PC-9 (cell line): ENCODE measurements around the gene TRIM69. TPM values are rescaled to one million over a fixed set of nuclear protein-coding genes. Genes with fewer than 3 reads are reported as not detected.

Experiments
- BruUV-seq: library from RNA; stranded (reverse); fragments of 400-500 nt; replicated peaks from 2 replicates; lab custom pipeline; 2021; lab: Mats Ljungman, UMichigan
- CTCF ChIA-PET: fragments of 300-600 bp; sonication (Branson Sonifier 250); formaldehyde crosslinking; loops from one replicate; lab custom pipeline; 2022; ENCODE audit warnings: antibody characterized with exemption; lab: Charles Lee
- POLR2A ChIA-PET: fragments of 300-600 bp; sonication (Branson Sonifier 250); formaldehyde crosslinking; loops from one replicate; lab custom pipeline; 2022; ENCODE audit warnings: antibody characterized with exemption; ENCODE audit not compliant: unreplicated experiment; lab: Charles Lee
- DNase-seq, 2 experiments: peaks; one replicate each; pipeline versions ENCODE4 v3.0.0 to v3.0.0-alpha.2; 2015 to 2022; ENCODE audit warnings: mixed read lengths in 1 of 2
- H2AFZ ChIP-seq: fragments of 200-600 bp; sonication (generic); 2 replicates; pipeline ENCODE4 v1.8.1; 2017; ENCODE audit warnings: antibody characterized with exemption
- H3F3A ChIP-seq: fragments of 200-600 bp; sonication (generic); 2 replicates; pipeline ENCODE4 v1.8.1; 2017; ENCODE audit warnings: antibody characterized with exemption, mild to moderate bottlenecking, low read depth; ENCODE audit not compliant: insufficient read depth
- H3K27ac ChIP-seq: fragments of 200-600 bp; sonication (generic); 2 replicates; pipeline ENCODE4 v1.6.1; 2016; ENCODE audit warnings: mixed run types
- H3K27me3 ChIP-seq: fragments of 200-600 bp; sonication (generic); 2 replicates; pipeline ENCODE4 v1.6.1; 2016; ENCODE audit warnings: low read depth, mixed run types; ENCODE audit not compliant: insufficient read depth
- H3K36me3 ChIP-seq: fragments of 200-600 bp; sonication (generic); 2 replicates; pipeline ENCODE4 v1.6.1; 2016; ENCODE audit warnings: low read depth, mixed run types
- H3K4me1 ChIP-seq: fragments of 200-600 bp; sonication (generic); replicated peaks from 2 replicates; pipeline ENCODE4 v1.6.1; 2016; ENCODE audit warnings: mixed run types; ENCODE audit not compliant: insufficient read depth
- H3K4me2 ChIP-seq: fragments of 200-600 bp; sonication (generic); 2 replicates; pipeline ENCODE4 v1.6.1; 2017; ENCODE audit warnings: mixed run types
- H3K4me3 ChIP-seq: fragments of 200-600 bp; sonication (generic); 2 replicates; pipeline ENCODE4 v1.6.1; 2016; ENCODE audit warnings: mixed run types
- H3K79me2 ChIP-seq: fragments of 200-600 bp; sonication (generic); 2 replicates; pipeline ENCODE4 v1.6.1; 2017; ENCODE audit warnings: low read depth, mixed run types
- H3K9me2 ChIP-seq: fragments of 200-600 bp; sonication (generic); 2 replicates; pipeline ENCODE4 v1.8.1; 2017; ENCODE audit warnings: mild to moderate bottlenecking; ENCODE audit not compliant: insufficient read depth
- H3K9me3 ChIP-seq: fragments of 200-600 bp; sonication (generic); 2 replicates; pipeline ENCODE4 v1.8.1; 2016; ENCODE audit warnings: low read depth; ENCODE audit not compliant: insufficient read depth
- H4K20me1 ChIP-seq: fragments of 200-600 bp; sonication (generic); 2 replicates; pipeline ENCODE4 v1.8.1; 2017; ENCODE audit not compliant: insufficient read depth
- CTCF ChIP-seq: fragments of 200-600 bp; sonication (generic); conservative IDR thresholded peaks from 2 replicates; pipeline ENCODE4 v1.6.1; 2017; ENCODE audit warnings: mixed run types, antibody characterized with exemption, mild to moderate bottlenecking, moderate library complexity
- EZH2 ChIP-seq: fragments of 200-600 bp; sonication (generic); IDR thresholded peaks from 2 replicates; pipeline ENCODE4 v1.8.0; 2017; ENCODE audit warnings: antibody characterized with exemption, low read depth
- intact Hi-C: fragments of 100-400 bp; cut with micrococcal nuclease; formaldehyde crosslinking; loops from one replicate; pipeline ENCODE4 v1.10.0; 2022; ENCODE audit not compliant: unreplicated experiment
- total RNA-seq: library from RNA; stranded (reverse); gene quantifications from 2 replicates; pipeline ENCODE4 v1.2.3, GENCODE V29; 2021

TRIM69 gene
- total RNA-seq, 1 experiment from 2014 or later, result 17.4 TPM

DNA sequence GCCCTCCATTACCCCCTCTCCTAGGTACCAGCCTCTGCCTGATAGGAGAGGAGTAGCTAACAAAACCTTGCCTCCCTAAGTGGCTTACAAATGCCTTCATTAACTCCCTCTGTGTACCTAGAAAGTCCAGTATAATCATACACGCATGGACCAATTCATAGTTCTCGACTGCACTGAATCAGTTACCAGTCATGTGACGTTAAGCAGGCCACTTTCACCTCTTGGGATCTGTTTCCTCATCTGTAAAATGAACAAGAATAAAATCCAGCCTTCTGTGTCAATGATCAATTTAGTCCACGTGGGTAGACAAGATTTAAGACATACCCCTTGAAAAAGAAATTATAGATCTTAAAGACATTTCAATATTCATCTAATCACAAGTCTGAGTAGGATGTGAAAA lies 72.2 kb downstream of the TRIM69 start:
- Histone ChIP-seq H3K4me2 (no peak overlapping the region), H3K36me3 (no peaks in the 10 kb centered on the region), H3K4me1 (no peaks in the 10 kb centered on the region), H3K79me2 (no peaks in the 10 kb centered on the region), H3K27me3 (no peaks in the 10 kb centered on the region), H2AFZ (no peak overlapping the region), H3K27ac (no peak overlapping the region), H3K9me2 (no peaks in the 10 kb centered on the region), H3K9me3 (no peaks in the 10 kb centered on the region), H3K4me3 (no peak overlapping the region), H3F3A (no peaks in the 10 kb centered on the region), H4K20me1 (no peaks in the 10 kb centered on the region)
- TF ChIP-seq EZH2, result no peak
- no peak for TF ChIP-seq CTCF
- POLR2A ChIA-PET, result interaction anchor here (0.6 kb wide), 1 partner anchor 667 kb away, joined by 3 read pairs; no protein-coding TSS in a partner anchor
- intact Hi-C loops, result no loop called here
- no peak for DNase-seq
- BruUV-seq, result no TSS peak
- CTCF ChIA-PET, result no interaction called here

DNA sequence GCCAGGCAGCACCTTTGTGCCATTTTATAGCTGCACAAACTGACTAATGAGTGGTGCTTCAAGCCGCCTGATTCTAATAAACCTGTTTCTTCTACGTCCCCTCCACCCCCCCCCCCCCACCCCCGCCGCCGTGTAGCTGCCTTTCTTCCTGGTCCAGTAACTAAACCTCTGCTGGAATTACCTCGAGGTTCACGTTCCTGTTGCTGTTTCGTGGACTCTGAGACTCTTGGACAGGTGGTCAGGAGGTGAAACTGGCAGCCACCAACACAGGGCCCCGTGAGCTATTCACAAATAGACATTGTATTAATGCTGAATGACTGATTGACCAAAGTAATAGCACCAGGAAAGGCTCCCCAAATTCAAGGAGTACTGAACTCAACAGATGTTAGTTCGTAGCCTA lies 73.9 kb downstream of the TRIM69 start:
- Histone ChIP-seq H3F3A (no peaks in the 10 kb centered on the region), H3K9me2 (no peaks in the 10 kb centered on the region), H2AFZ (no peak overlapping the region), H3K27me3 (no peaks in the 10 kb centered on the region), H3K4me2 (no peak overlapping the region), H3K4me1 (no peaks in the 10 kb centered on the region), H3K79me2 (no peaks in the 10 kb centered on the region), H4K20me1 (no peaks in the 10 kb centered on the region), H3K4me3 (no peak overlapping the region), H3K9me3 (no peaks in the 10 kb centered on the region), H3K36me3 (no peaks in the 10 kb centered on the region), H3K27ac (no peak overlapping the region)
- intact Hi-C loops, result no loop called here
- CTCF ChIA-PET, result no interaction called here
- no peak for DNase-seq
- no TSS peak for BruUV-seq
- TF ChIP-seq EZH2, result no peak
- TF ChIP-seq CTCF, result no peak
- POLR2A ChIA-PET, result no interaction called here

- CTCF ChIA-PET, result no interaction called here
- no peak overlapping the region for H3K27ac ChIP-seq
- H3F3A ChIP-seq, result no peaks in the 10 kb centered on the region
- no peak for DNase-seq
- no peaks in the 10 kb centered on the region for H4K20me1 ChIP-seq
- no peaks in the 10 kb centered on the region for H3K9me3 ChIP-seq
- intact Hi-C loops, result no loop called here
- TF ChIP-seq CTCF, result no peak
- no peak for TF ChIP-seq EZH2
- H3K4me1 ChIP-seq, result no peaks in the 10 kb centered on the region
- H3K36me3 ChIP-seq, result no peaks in the 10 kb centered on the region
- no peak overlapping the region for H3K4me3 ChIP-seq
- POLR2A ChIA-PET, result no interaction called here
- H3K9me2 ChIP-seq, result no peaks in the 10 kb centered on the region
- H3K27me3 ChIP-seq, result no peaks in the 10 kb centered on the region
- no peak overlapping the region for H2AFZ ChIP-seq
- no peak overlapping the region for H3K4me2 ChIP-seq
- BruUV-seq, result no TSS peak
- no peaks in the 10 kb centered on the region for H3K79me2 ChIP-seq
Observed at GRCh38 chr15:44811337-44811736, 75.0 kb downstream of the TRIM69 start.
